ENCODE results near the gene FYN.

DNA sequence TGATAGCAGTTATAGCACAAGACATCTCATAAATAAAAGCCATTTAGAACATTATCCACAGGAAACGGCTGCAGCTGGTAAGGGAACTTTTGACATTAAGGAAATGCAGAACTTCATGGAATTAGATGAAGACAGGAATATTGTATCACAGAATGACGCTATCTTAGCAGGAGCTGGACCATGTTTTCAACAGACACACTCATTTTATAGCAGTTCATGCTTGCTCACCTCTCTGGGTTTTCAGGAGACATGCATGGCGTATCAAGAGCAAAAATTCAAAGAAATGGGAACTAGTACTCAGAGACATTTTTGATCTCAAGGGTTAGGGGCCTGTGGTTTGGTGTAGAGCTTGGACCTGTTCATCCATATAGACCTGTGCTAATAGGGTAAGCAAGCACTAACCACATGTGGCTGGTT is 125.0 kb downstream of the FYN start:
- no peak for TF ChIP-seq TAF7 (tag; IDR thresholded peaks at IDR 0.05)
- TF ChIP-seq, protein P1, sequence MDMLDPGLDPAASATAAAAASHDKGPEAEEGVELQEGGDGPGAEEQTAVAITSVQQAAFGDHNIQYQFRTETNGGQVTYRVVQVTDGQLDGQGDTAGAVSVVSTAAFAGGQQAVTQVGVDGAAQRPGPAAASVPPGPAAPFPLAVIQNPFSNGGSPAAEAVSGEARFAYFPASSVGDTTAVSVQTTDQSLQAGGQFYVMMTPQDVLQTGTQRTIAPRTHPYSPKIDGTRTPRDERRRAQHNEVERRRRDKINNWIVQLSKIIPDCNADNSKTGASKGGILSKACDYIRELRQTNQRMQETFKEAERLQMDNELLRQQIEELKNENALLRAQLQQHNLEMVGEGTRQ (CRISPR knock-in tag; IDR thresholded peaks at IDR 0.05) = no peak
- no peak for TF ChIP-seq SREBF2 (CRISPR knock-in tag; IDR thresholded peaks at IDR 0.05)
- no peak for TF ChIP-seq HDAC6 (IDR thresholded peaks at IDR 0.05; ENCODE audit: low read depth, low read length)
- TF ChIP-seq ZEB2 (IDR thresholded peaks at IDR 0.05) = no peak
- no peak for TF ChIP-seq CHD1 (IDR thresholded peaks at IDR 0.05; ENCODE audit: low read length)
- TF ChIP-seq TAF1 (IDR thresholded peaks at IDR 0.05; ENCODE audit: control insufficient read depth, extremely low read depth, insufficient read depth, low read length, severe bottlenecking) = no peak

Data from K562 (cell line).